A549 treated with Mapracorat at 1 μM for 4 hours (cell line): ENCODE results near the gene AUH. TPM values are rescaled to one million over a fixed set of nuclear protein-coding genes. Genes with fewer than 3 reads are reported as not detected.

Experiments used
- total RNA-seq: library from RNA; stranded (reverse); fragments of 200-300 nt; extraction: Qiagen RNA extraction; gene quantifications from 5 replicates; pipeline ENCODE4 v1.2.3, GENCODE V29; 2022

The AUH gene
- total RNA-seq: 8.5 to 10.7 TPM (median 9.3 TPM) in 5 replicates

DNA sequence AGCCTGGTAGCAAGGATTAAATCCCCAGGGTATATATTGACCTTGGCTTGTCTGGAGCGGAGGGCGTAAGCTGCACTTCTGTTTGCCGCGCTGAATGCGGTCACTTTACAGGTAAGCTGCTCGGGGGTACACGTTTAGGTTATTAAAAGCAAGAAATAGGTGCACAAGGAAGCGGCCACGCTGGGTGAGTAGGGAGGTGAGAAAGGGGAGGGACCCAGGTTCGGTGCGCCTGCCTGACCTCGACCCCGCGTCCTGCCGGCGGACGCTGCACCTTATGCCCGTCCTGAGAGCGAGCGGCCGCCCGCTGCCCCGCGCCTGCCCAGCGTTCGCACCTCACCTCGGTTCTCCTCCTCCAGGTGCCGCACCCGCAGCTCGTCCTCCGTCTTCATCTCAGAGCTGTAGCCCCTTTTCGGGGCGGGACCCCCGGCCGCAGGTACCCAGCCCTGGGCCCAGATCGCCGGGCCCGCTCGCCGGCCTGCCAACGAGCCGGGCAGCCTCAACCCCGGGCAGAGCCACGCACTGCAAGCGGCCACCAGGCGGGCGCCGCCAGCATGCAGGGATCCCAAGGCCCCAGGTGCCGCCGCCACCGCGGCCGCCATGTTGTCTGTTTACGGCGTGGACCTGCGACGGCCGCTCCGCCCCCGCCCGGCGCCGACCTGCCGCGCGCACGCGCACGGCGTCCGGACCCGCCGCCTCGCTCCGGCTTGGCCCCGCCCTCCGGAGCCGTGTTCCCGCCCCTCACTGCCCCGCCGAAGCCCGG is at the start of gene AUH:
TSS of gene AUH (minus strand) at position 628 of the 760 bp plus-strand sequence. CDS start at position 599, 29 bp downstream.

Other genes with a start within 250 kb of the AUH start
- gene NFIL3, start 61.9 kb upstream of the AUH start, total RNA-seq: 10.0 to 11.4 TPM (median 10.3 TPM) in 5 replicates